GM12865 (cell line): ENCODE measurements around the gene INPP4B.

Experiments used
- DNase-seq: peaks from one replicate; pipeline ENCODE4 v3.0.0; 2010; ENCODE audit warnings: low read depth
- H3K4me3 ChIP-seq: 2 replicates; pipeline ENCODE4 v1.5.1; 2011; ENCODE audit warnings: mild to moderate bottlenecking, low read depth, low read length, control low read depth
- TF ChIP-seq, protein P1 (sequence below): IDR thresholded peaks from 2 replicates; pipeline ENCODE4 v1.5.1; 2011; ENCODE audit warnings: low read length, control low read depth, low read depth, inconsistent platforms; ENCODE audit not compliant: insufficient read depth; ENCODE audit errors: missing control alignments

Gene INPP4B

DNA sequence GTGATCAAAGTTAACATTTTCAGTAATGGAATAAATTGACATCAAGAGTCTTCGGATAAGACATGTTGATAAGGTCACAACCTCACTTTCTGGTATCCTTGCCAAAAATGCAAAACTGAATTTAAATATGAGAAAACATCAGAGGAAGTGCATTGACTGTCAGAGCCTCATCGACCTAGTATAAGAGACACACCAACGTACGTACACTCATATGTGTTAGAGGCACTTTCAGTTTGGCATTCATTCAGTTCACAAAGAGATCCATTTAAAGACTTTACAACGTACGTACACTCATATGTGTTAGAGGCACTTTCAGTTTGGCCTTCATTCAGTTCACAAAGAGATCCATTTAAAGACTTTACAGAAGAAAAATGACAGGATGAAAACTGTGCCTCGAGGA is 280.3 kb downstream of the INPP4B start:
- TF ChIP-seq, protein P1, sequence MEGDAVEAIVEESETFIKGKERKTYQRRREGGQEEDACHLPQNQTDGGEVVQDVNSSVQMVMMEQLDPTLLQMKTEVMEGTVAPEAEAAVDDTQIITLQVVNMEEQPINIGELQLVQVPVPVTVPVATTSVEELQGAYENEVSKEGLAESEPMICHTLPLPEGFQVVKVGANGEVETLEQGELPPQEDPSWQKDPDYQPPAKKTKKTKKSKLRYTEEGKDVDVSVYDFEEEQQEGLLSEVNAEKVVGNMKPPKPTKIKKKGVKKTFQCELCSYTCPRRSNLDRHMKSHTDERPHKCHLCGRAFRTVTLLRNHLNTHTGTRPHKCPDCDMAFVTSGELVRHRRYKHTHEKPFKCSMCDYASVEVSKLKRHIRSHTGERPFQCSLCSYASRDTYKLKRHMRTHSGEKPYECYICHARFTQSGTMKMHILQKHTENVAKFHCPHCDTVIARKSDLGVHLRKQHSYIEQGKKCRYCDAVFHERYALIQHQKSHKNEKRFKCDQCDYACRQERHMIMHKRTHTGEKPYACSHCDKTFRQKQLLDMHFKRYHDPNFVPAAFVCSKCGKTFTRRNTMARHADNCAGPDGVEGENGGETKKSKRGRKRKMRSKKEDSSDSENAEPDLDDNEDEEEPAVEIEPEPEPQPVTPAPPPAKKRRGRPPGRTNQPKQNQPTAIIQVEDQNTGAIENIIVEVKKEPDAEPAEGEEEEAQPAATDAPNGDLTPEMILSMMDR = no peak
- no peak overlapping the region for H3K4me3 ChIP-seq
- DNase-seq = peak; percentile 7

DNA sequence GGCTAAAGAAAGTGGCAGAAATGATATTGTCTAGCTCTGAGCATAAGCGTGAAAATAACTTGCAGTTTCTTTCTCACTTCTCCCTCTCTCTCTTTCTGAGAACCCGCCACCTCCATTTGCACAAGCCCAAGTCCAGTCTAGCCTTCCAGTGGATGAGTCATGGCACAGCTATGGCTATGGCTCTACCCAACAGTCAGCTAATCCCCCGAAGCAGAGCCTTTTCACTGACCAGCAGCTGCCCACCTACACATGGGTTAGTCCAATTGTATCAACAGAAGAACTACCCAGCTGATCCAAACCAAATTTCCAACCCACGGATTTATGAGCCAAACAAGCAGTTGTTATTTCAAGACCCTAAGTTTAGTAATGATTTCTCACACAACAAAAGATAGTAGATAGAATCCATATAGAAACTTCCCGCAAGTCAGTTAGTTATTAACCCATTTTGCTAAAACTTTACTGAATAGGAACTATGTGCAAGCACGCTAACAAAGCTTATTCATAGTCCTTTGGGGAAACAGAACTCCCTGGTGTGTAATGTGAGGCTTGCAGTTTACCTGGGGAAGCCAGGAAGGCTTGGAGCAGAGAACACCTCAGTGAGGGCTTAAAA is 282.3 kb downstream of the INPP4B start:
- DNase-seq = peak; percentile 11
- TF ChIP-seq, protein P1 = no peak
- no peak overlapping the region for H3K4me3 ChIP-seq

DNA sequence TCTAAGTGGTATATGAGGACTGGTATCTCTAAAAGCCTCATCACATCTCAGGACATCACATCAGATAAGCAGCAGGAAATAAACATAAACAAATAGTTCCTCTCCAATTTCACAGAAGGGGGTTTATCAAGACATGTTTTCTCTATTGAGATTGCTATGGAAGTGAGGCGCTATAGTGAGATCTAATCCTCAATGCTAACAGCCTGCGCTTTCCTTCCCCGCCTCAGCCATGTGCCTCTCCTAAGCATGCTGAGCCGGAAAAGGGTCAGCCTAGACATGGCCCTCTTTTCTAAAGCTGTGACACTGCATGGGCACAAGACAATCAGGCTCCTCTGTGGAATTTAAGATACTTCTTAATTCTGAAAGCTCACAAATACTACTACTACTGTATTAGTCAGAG is 286.1 kb downstream of the INPP4B start:
- TF ChIP-seq, protein P1 = no peak
- DNase-seq = no peak
- H3K4me3 ChIP-seq = no peak overlapping the region

DNA sequence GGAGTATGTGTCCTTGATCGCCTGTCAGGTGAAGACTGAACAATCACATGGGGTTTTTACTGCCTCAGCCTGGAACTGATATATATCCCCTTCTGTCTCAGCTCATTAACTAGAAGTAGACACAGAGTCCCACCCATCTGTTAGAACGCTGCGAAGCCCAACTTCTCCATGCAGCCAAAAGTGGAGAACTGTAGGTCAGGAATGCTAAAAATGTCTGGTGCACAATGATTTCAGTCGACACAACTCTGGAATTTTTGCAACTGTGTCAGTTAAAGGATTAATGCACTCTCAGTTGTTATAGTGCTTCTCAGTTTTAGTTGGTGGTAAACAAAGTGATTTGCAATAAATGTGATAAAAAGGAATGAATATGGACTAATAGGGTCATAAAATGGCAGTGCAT is 287.2 kb downstream of the INPP4B start:
- TF ChIP-seq, protein P1 = no peak

DNA sequence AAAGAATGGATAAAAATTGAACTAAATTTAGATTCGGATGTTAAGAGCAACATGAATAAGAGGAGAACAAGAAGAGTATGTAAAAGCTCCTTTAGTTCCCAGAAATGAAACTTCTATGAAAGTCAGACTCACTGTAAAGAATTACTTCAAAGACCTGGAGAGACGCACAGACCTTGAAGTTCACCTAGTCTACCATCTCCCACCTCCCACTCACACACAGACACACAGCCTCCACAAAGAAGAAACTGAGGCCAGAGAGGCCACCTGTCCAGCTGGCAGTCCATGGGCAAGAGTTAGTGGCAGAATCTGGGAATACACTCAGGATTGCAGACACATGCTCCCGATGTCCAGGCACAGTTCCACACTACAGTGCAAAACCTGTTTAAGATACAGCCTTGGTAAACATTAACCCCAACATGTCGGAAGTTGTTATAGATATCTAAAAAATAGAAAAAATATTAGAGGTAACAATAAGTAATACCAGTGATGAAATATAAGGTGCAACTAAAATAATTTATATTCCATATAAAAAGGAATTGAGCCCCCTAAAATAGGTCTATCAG is 288.8 kb downstream of the INPP4B start:
- TF ChIP-seq, protein P1 = no peak
- H3K4me3 ChIP-seq = no peak overlapping the region
- no peak for DNase-seq

More for the DNA sequence above, 287.2 kb downstream of the INPP4B start:
- no peak for DNase-seq
- no peak overlapping the region for H3K4me3 ChIP-seq

DNA sequence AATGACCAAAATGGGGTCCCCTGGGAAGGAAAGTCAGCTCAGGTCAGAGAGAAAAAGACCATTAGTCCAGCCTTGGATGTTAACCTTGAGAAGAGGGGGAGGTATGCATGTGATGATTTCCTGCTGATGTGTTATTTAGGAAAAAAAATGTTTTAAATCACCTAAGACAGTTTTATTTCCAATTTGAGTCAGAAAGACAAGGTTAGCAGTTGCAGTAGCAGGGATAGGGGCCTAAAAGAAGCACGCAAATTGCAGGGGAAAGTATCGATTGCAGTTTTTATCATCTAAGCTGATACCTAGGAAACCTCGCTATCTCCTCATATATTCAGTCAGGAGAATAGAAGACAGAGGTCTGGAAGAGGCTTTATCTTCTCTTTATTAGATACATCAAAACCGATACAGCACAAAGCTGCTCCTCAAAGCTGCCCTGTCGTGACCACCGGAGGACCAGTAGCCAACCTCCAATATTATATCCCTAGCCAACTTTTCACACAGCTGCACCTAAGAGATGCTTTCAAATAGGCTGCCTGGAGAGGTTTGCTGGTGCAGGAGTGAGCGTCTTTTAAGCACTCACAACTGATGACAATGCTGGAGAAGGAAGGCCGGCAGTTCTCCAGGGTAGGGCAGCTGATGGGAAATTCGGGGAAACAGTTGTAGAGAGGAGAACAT is 289.4 kb downstream of the INPP4B start:
- TF ChIP-seq, protein P1 = no peak
- no peak overlapping the region for H3K4me3 ChIP-seq
- no peak for DNase-seq

DNA sequence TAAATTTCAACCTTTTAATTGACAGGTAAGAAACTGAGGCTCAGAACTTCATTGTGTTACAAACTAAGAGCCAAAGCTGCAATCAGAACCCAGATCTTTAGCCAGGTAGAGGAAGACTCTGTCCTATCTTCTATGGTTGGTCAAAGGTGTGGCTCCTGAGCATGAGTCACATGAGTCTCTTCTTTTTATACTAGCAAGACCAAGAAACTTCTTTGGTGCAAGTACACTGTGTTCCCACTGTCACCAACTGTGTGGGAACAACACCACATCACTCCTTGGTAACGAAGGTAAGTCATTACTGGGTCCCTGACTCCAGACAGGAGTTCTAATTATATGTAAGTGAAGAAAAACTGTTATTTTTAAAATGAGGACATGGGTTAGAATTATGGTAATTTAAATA is 290.1 kb downstream of the INPP4B start:
- TF ChIP-seq, protein P1 = no peak
- H3K4me3 ChIP-seq = no peak overlapping the region
- DNase-seq = no peak
